Ishikawa (cell line): ENCODE data around the gene TECTB.

Experiments used
- CEBPB ChIP-seq: IDR thresholded peaks from 2 replicates; pipeline ENCODE4 v1.6.1; 2012
- CREB1 ChIP-seq: IDR thresholded peaks from 2 replicates; pipeline ENCODE4 v1.6.1; 2012; ENCODE audit warnings: low read depth
- EGR1 ChIP-seq: IDR thresholded peaks from 2 replicates; pipeline ENCODE4 v1.6.1; 2012
- EP300 ChIP-seq: IDR thresholded peaks from 2 replicates; pipeline ENCODE4 v1.6.1; 2012; ENCODE audit warnings: borderline replicate concordance
- FOXM1 ChIP-seq: IDR thresholded peaks from 2 replicates; pipeline ENCODE4 v1.6.1; 2012; ENCODE audit warnings: low read depth, borderline replicate concordance
- MAX ChIP-seq: IDR thresholded peaks from 2 replicates; pipeline ENCODE4 v1.6.1; 2012
- NFIC ChIP-seq: IDR thresholded peaks from 2 replicates; pipeline ENCODE4 v1.6.1; 2012
- RAD21 ChIP-seq: IDR thresholded peaks from 2 replicates; pipeline ENCODE4 v1.6.1; 2012; ENCODE audit warnings: low read depth
- REST ChIP-seq: IDR thresholded peaks from 2 replicates; pipeline ENCODE4 v1.6.1; 2012; ENCODE audit warnings: low read depth, mild to moderate bottlenecking
- TAF1 ChIP-seq: IDR thresholded peaks from 2 replicates; pipeline ENCODE4 v1.6.1; 2012; ENCODE audit warnings: low read depth, mild to moderate bottlenecking
- TCF12 ChIP-seq: IDR thresholded peaks from 2 replicates; pipeline ENCODE4 v1.6.1; 2012; ENCODE audit warnings: low read depth
- TEAD4 ChIP-seq: IDR thresholded peaks from 2 replicates; pipeline ENCODE4 v1.6.1; 2012
- YY1 ChIP-seq: IDR thresholded peaks from 2 replicates; pipeline ENCODE4 v1.6.1; 2012; ENCODE audit warnings: low read depth
- ZBTB7A ChIP-seq: IDR thresholded peaks from 2 replicates; pipeline ENCODE4 v1.6.1; 2012; ENCODE audit warnings: low read depth
- TF ChIP-seq, protein P1 (sequence below): IDR thresholded peaks from 2 replicates; pipeline ENCODE4 v1.6.1; 2012

The TECTB gene

GRCh38 chr10:112348759-112349158 is 65.6 kb downstream of the TECTB start:
- TF ChIP-seq TEAD4 = no peak
- TF ChIP-seq YY1 = no peak
- no peak for TF ChIP-seq TAF1

GRCh38 chr10:112349521-112350085 is 66.4 kb downstream of the TECTB start:
- no peak for TF ChIP-seq EP300
- TF ChIP-seq YY1 = no peak
- TF ChIP-seq NFIC = no peak
- TF ChIP-seq, protein P1, sequence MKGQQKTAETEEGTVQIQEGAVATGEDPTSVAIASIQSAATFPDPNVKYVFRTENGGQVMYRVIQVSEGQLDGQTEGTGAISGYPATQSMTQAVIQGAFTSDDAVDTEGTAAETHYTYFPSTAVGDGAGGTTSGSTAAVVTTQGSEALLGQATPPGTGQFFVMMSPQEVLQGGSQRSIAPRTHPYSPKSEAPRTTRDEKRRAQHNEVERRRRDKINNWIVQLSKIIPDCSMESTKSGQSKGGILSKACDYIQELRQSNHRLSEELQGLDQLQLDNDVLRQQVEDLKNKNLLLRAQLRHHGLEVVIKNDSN = no peak
- TF ChIP-seq CEBPB = no peak
- no peak for TF ChIP-seq EGR1
- no peak for TF ChIP-seq FOXM1
- no peak for TF ChIP-seq RAD21
- no peak for TF ChIP-seq CREB1
- no peak for TF ChIP-seq TAF1
- no peak for TF ChIP-seq MAX
- TF ChIP-seq TEAD4 = no peak
- TF ChIP-seq ZBTB7A = no peak
- no peak for TF ChIP-seq REST
- no peak for TF ChIP-seq TCF12

- no peak for TF ChIP-seq TCF12
- no peak for TF ChIP-seq TEAD4
- TF ChIP-seq FOXM1 = no peak
- no peak for TF ChIP-seq NFIC
- no peak for TF ChIP-seq MAX
- TF ChIP-seq CEBPB = no peak
- TF ChIP-seq EP300 = no peak
- TF ChIP-seq YY1 = no peak
- TF ChIP-seq RAD21 = no peak
- TF ChIP-seq, protein P1 = no peak
- TF ChIP-seq REST = no peak
- TF ChIP-seq TAF1 = no peak
- TF ChIP-seq CREB1 = no peak
- no peak for TF ChIP-seq ZBTB7A
- TF ChIP-seq EGR1 = no peak
These were observed 67.9 kb downstream of the TECTB start for GRCh38 chr10:112351146-112351545.

DNA sequence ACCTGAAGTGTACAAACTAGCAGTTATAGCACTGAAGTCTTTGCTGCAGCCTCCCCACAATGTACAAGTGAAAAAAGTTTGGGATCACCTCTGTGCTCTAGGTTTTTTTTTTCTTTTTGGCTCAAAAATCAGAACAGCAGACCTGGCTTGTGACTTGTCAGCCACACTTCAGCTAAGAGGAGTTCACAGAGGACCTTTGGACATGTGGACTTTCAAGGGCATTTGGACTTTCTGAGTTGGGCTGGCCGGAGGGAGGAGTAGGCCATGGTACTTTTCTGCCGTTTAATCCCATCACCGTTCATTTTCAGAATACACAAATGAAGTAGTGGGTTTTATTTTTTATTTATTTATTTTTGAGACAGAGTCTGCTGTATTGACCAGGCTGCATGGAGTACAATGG is 68.8 kb downstream of the TECTB start:
- TF ChIP-seq EGR1 (no peak), TAF1 (no peak), TEAD4 (no peak), REST (no peak), MAX (no peak), EP300 (no peak), ZBTB7A (no peak), YY1 (no peak), CREB1 (no peak), CEBPB (no peak), FOXM1 (no peak), RAD21 (no peak), TCF12 (no peak), NFIC (no peak)
- TF ChIP-seq, protein P1 = no peak
